Measurements from ENCODE around the gene NHEJ1. TPM values are rescaled to one million over a fixed set of nuclear protein-coding genes. Genes with fewer than 3 reads are reported as not detected.
A peak's percentile ranks its signal among the peaks of the same experiment; 100 is the strongest.

The NHEJ1 gene
- total RNA-seq, 1 donor: 23.8 TPM

DNA sequence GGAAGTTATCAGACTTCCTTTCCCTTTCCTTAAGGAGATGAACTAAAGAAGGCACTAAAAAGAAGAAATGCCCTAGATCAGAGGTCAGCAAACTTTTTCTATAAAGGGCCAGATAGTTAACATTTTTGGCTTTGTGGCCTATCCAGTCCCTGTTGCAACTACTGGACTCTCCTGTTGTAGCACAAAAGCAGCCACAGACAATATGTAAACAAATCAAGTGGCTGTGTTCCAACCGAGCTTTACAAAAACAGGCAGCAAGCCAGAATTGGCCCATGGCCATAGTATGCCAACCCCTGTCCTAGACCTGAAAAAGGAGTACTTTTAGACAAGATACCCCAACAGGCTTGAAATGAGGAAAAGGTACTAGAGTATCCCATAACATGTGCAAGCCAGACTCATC is 10.9 kb downstream of the NHEJ1 start:
- no peak overlapping the region for H3K4me3 ChIP-seq (ENCODE audit: low read depth, low read length)
- no peak for TF ChIP-seq CTCF (IDR thresholded peaks at IDR 0.05; ENCODE audit: insufficient read depth, low read length)
- DNase-seq (ENCODE audit: low read depth): no peak

GRCh38 chr2:219142329-219142728 is 18.3 kb downstream of the NHEJ1 start:
- peak; percentile 68 for DNase-seq (ENCODE audit: low read depth)
- H3K4me3 ChIP-seq (ENCODE audit: low read depth, low read length): no peak overlapping the region
- TF ChIP-seq CTCF (IDR thresholded peaks at IDR 0.05; ENCODE audit: insufficient read depth, low read length): peak; percentile 28

DNA sequence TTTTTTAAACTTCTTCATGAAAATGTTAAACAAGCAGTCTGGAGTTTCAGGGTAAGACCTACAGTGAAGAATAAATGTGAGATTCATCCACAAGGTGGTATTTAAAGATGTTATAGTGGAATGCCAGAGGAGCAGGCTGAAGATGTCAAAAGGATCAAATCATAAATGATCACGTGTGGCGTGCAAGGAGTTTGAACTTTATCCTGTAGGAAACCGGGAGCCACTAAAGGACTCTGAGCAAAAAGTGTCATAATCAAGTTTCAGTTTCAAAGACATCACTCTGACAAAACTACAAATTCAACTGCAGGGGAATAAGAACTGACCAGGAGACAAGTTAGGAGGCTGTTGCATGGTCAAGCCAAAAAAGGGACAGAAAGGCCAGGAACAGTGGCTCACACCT is 19.9 kb downstream of the NHEJ1 start:
- no peak for DNase-seq (ENCODE audit: low read depth)
- no peak overlapping the region for H3K4me3 ChIP-seq (ENCODE audit: low read depth, low read length)
- no peak for TF ChIP-seq CTCF (IDR thresholded peaks at IDR 0.05; ENCODE audit: insufficient read depth, low read length)

GRCh38 chr2:219133976-219134375 is 26.6 kb downstream of the NHEJ1 start:
- no peak overlapping the region for H3K4me3 ChIP-seq (ENCODE audit: low read depth, low read length)
- TF ChIP-seq CTCF (IDR thresholded peaks at IDR 0.05; ENCODE audit: insufficient read depth, low read length): no peak
- no peak for DNase-seq (ENCODE audit: low read depth)

DNA sequence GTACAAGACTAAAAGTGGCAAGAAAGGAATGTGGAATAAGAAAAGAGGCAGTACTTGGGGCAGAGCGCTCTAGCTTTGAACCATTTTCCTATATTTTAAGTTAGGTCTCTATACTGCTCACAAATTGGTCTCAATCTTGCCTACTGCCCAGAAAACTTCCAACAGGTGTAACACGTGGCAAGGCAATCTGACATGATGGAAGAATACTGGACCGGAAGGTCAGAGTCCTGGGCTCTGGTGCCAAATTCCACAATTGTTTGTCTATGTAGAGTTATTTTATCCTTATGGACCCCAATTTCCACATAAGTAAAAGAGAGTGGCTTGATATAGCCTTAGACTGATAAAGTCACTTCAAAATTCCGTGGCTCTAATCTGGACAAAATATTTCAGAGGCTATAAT is 28.9 kb downstream of the NHEJ1 start:
- no peak for TF ChIP-seq CTCF (IDR thresholded peaks at IDR 0.05; ENCODE audit: insufficient read depth, low read length)

GRCh38 chr2:219131327-219131726 is 29.3 kb downstream of the NHEJ1 start:
- H3K4me3 ChIP-seq (ENCODE audit: low read depth, low read length): no peak overlapping the region
- DNase-seq (ENCODE audit: low read depth): no peak
- TF ChIP-seq CTCF (IDR thresholded peaks at IDR 0.05; ENCODE audit: insufficient read depth, low read length): no peak

More for the DNA sequence above, 28.9 kb downstream of the NHEJ1 start:
- H3K4me3 ChIP-seq (ENCODE audit: low read depth, low read length): no peak overlapping the region
- DNase-seq (ENCODE audit: low read depth): no peak

- H3K4me3 ChIP-seq (ENCODE audit: low read depth, low read length): no peak overlapping the region
- TF ChIP-seq CTCF (IDR thresholded peaks at IDR 0.05; ENCODE audit: insufficient read depth, low read length): no peak
- DNase-seq (ENCODE audit: low read depth): no peak
Observed at GRCh38 chr2:219129589-219129988, 31.0 kb downstream of the NHEJ1 start.
